ENCODE measurements around the gene LMO4.
A peak's percentile ranks its signal among the peaks of the same experiment; 100 is the strongest.

GRCh38 chr1:87292684-87293493, 35.8 kb upstream of the LMO4 start:
- TF ChIP-seq, protein P1, sequence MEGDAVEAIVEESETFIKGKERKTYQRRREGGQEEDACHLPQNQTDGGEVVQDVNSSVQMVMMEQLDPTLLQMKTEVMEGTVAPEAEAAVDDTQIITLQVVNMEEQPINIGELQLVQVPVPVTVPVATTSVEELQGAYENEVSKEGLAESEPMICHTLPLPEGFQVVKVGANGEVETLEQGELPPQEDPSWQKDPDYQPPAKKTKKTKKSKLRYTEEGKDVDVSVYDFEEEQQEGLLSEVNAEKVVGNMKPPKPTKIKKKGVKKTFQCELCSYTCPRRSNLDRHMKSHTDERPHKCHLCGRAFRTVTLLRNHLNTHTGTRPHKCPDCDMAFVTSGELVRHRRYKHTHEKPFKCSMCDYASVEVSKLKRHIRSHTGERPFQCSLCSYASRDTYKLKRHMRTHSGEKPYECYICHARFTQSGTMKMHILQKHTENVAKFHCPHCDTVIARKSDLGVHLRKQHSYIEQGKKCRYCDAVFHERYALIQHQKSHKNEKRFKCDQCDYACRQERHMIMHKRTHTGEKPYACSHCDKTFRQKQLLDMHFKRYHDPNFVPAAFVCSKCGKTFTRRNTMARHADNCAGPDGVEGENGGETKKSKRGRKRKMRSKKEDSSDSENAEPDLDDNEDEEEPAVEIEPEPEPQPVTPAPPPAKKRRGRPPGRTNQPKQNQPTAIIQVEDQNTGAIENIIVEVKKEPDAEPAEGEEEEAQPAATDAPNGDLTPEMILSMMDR (IDR thresholded peaks at IDR 0.05): peak; percentile 62 to 87 (median 73)
- TF ChIP-seq POLR2A (IDR thresholded peaks at IDR 0.05): no peak

Data from adrenal gland (tissue), 5 donors.